Right renal pelvis (tissue), 4 donors: ENCODE results near the gene HNMT. TPM values are rescaled to one million over a fixed set of nuclear protein-coding genes. Genes with fewer than 3 reads are reported as not detected.
A peak's percentile ranks its signal among the peaks of the same experiment; 100 is the strongest.

ENCODE experiments used
- DNase-seq, 4 donors: peaks; one replicate each; pipeline ENCODE4 v3.0.0-alpha.2; 2013; ENCODE audit warnings: low read depth in 4 of 4, low spot score in 3 of 4, missing footprints in 1 of 4
- polyA plus RNA-seq, 4 donors: library from polyadenylated mRNA; unstranded; fragments of 120-200 nt; gene quantifications; one replicate each; pipeline ENCODE4 v1.2.1, GENCODE V29; 2013; ENCODE audit not compliant: insufficient read length in 4 of 4

HNMT gene
- polyA plus RNA-seq, 4 donors: 59.7 to 78.5 (median 65.6) TPM

- DNase-seq: no peak
Observed at GRCh38 chr2:138007431-138007830, 43.2 kb downstream of the HNMT start.

- DNase-seq: no peak
Observed at GRCh38 chr2:138009622-138010021, 45.3 kb downstream of the HNMT start.

- DNase-seq: no peak
Observed at GRCh38 chr2:138010890-138011289, 46.6 kb downstream of the HNMT start.

GRCh38 chr2:138012082-138012481 is 47.8 kb downstream of the HNMT start:
- no peak for DNase-seq

GRCh38 chr2:138012968-138013367 is 48.7 kb downstream of the HNMT start:
- DNase-seq: no peak

- peak in 1 of 4 donors; percentile 5 for DNase-seq
Observed at GRCh38 chr2:138013639-138014038, 49.4 kb downstream of the HNMT start.

GRCh38 chr2:138015494-138015893 is 51.2 kb downstream of the HNMT start:
- DNase-seq: no peak

GRCh38 chr2:138016351-138017087 is 52.2 kb downstream of the HNMT start:
- DNase-seq: no peak

GRCh38 chr2:138017824-138018223 is 53.6 kb downstream of the HNMT start:
- no peak for DNase-seq

GRCh38 chr2:138018866-138019688 is 54.8 kb downstream of the HNMT start:
- no peak for DNase-seq

GRCh38 chr2:138020432-138020831 is 56.2 kb downstream of the HNMT start:
- no peak for DNase-seq

- DNase-seq: no peak
Observed at GRCh38 chr2:138021154-138021553, 56.9 kb downstream of the HNMT start.

- DNase-seq: no peak
Observed at GRCh38 chr2:138023298-138023697, 59.0 kb downstream of the HNMT start.

- DNase-seq: no peak
Observed at GRCh38 chr2:138023976-138024375, 59.7 kb downstream of the HNMT start.

- DNase-seq: no peak
Observed at GRCh38 chr2:138026111-138027020, 62.1 kb downstream of the HNMT start.

GRCh38 chr2:138028538-138028937 is 64.3 kb downstream of the HNMT start:
- DNase-seq: no peak

GRCh38 chr2:138029276-138029675 is 65.0 kb downstream of the HNMT start:
- no peak for DNase-seq

GRCh38 chr2:138030459-138030858 is 66.2 kb downstream of the HNMT start:
- no peak for DNase-seq

GRCh38 chr2:138032334-138032733 is 68.1 kb downstream of the HNMT start:
- no peak for DNase-seq

GRCh38 chr2:138034536-138034935 is 70.3 kb downstream of the HNMT start:
- DNase-seq: no peak
